ENCODE measurements around the gene QSOX1.

GRCh38 chr1:180224902-180225301 is 70.2 kb downstream of the QSOX1 start:
- TF ChIP-seq EZH2phosphoT487 (IDR thresholded peaks at IDR 0.05; ENCODE audit: low read depth, severe bottlenecking, unreplicated experiment) (no peak), CTCF (IDR thresholded peaks at IDR 0.05; ENCODE audit: poor library complexity) (no peak)

Measured in hepatocyte (in vitro differentiated cells).